Measurements from ENCODE around the gene SORCS2.

DNA sequence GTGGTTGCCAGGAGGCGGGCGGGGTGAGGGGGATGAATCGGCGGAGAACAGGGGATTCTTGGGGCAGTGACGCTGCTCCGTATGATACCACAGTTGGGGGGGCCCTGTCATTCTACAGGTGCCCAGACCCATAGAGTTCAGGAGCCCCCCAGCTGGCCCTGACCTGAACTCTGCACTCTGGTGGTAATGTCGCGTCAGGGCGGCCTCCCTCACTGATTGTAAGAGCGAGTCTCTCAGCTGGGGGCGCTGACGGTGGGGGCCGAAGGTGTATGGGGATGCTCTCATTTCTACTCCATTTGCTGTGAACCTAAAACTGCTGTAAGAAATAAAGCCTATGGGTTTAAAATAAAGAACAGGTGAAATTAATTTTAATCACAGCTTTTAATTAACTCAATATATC is 334.2 kb downstream of the SORCS2 start:
- TF ChIP-seq, protein P1, sequence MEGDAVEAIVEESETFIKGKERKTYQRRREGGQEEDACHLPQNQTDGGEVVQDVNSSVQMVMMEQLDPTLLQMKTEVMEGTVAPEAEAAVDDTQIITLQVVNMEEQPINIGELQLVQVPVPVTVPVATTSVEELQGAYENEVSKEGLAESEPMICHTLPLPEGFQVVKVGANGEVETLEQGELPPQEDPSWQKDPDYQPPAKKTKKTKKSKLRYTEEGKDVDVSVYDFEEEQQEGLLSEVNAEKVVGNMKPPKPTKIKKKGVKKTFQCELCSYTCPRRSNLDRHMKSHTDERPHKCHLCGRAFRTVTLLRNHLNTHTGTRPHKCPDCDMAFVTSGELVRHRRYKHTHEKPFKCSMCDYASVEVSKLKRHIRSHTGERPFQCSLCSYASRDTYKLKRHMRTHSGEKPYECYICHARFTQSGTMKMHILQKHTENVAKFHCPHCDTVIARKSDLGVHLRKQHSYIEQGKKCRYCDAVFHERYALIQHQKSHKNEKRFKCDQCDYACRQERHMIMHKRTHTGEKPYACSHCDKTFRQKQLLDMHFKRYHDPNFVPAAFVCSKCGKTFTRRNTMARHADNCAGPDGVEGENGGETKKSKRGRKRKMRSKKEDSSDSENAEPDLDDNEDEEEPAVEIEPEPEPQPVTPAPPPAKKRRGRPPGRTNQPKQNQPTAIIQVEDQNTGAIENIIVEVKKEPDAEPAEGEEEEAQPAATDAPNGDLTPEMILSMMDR (IDR thresholded peaks at IDR 0.05), result no peak
- TF ChIP-seq POLR2A (IDR thresholded peaks at IDR 0.05), result no peak

All from breast epithelium (tissue), 3 donors.